ENCODE results near the gene GOLGA8B.
"Not testable (repeated sequence)": the region's sequence is repeated elsewhere in the genome, so short reads cannot be mapped to it uniquely, and the experiment has no call there.

The GOLGA8B gene

GRCh38 chr15:34598799-34599585, 15.5 kb upstream of the GOLGA8B start:
- DNase-seq (ENCODE audit: low read depth) = no peak

DNA sequence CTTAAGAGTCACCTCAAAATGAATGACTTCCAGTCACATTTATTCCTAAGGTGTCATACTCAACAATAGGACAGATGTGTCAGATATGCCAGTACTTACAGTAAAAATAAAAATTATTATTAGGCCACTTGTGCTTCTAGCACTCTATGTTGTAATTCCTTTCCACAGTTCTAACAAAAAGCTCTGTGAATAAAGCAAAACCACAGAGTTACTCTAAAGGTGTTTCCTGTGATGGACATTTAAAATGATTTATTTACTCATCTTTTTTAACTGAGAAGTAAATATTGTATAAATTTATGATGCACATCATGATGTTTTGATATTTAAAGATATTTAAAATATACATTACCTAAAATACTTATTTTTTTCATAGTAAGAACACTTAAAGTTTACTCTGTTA, 13.9 kb upstream of the GOLGA8B start:
- DNase-seq (ENCODE audit: low read depth) = no peak

DNA sequence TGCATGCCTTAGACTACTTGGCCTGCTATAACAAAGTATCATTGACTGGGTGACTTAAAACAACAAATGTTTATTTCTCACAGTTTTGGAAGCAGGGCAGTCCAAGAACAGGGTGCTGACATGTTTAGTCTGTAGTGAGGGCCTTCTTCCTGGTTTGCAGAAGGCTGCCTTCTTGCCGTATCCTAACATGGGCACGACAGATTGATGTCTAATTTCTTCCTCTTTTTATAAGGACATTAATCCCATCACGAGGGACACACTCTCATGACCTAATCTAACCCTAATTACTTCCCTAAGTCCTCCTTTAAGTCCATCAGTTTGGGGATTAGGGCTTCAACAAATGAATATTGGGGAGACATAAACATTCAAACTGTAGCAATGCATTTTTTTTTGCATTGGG, 10.9 kb upstream of the GOLGA8B start:
- no peak for DNase-seq (ENCODE audit: low read depth)

GRCh38 chr15:34591306-34591705, 7.9 kb upstream of the GOLGA8B start:
- no peak for DNase-seq (ENCODE audit: low read depth)

- peak; percentile 91 for DNase-seq (ENCODE audit: low read depth)
Observed at GRCh38 chr15:34588046-34588674, 4.7 kb upstream of the GOLGA8B start.

DNA sequence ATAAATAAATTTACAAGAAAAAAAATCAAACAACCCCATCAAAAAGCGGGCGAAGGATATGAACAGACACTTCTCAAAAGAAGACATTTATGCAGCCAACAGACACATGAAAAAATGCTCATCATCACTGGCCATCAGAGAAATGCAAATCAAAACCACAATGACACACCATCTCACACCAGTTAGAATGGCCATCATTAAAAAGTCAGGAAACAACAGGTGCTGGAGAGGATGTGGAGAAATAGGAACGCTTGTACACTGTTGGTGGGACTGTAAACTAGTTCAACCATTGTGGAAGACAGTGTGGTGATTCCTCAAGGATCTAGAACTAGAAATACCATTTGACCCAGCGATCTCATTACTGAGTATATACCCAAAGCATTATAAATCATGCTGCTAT, 2.5 kb upstream of the GOLGA8B start:
- not testable (repeated sequence) for DNase-seq (ENCODE audit: low read depth)

- no peak for DNase-seq (ENCODE audit: low read depth)
Observed at GRCh38 chr15:34584996-34585395, 1.5 kb upstream of the GOLGA8B start.

GRCh38 chr15:34584330-34584668, 848 bp upstream of the GOLGA8B start:
- no peak for DNase-seq (ENCODE audit: low read depth)

DNA sequence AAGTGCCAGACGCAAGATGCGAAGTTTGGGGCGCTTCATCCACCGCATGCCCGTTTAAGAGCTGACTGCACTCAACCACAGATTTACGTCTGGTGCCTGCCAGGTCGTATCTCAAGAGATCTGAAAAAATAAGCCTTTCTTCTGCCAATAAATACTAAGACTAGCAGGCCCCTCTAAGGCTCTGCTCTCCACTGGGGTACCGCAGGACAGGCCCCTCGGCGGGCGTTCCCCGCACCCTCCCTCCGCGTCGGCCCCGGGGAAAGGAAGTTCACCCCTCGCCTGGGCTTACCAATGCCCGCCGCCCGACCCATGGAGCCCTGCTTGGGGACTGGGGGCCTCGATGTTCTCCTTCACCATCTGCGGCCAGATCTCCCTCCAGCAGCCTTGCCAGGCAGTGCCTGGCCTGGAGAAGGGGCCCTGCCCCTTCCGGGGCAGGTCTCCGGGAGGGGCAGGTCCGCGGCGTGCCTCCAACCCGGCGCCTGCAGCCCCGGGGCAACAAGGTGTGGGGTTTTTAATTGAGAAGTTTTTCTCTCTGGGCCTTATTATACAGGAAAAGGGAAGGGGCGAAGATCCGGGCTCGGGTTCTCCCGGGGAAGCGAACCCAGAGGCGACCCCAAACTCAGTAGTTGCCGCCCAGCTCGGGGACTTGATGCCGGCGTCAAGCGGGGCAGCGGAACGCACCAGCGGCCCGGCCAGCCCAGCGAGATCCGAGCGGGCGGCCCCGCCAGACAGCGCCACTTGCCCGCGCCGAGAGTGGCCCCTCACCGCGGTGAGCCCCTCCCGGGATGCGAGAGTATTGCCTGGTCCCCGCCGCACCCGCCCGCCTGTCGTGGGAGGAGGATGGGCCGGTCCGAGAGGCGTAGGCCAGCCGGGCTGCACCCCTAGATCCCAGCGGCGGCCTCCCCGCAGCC, 735 bp downstream of the GOLGA8B start:
- no peak for DNase-seq (ENCODE audit: low read depth)

DNA sequence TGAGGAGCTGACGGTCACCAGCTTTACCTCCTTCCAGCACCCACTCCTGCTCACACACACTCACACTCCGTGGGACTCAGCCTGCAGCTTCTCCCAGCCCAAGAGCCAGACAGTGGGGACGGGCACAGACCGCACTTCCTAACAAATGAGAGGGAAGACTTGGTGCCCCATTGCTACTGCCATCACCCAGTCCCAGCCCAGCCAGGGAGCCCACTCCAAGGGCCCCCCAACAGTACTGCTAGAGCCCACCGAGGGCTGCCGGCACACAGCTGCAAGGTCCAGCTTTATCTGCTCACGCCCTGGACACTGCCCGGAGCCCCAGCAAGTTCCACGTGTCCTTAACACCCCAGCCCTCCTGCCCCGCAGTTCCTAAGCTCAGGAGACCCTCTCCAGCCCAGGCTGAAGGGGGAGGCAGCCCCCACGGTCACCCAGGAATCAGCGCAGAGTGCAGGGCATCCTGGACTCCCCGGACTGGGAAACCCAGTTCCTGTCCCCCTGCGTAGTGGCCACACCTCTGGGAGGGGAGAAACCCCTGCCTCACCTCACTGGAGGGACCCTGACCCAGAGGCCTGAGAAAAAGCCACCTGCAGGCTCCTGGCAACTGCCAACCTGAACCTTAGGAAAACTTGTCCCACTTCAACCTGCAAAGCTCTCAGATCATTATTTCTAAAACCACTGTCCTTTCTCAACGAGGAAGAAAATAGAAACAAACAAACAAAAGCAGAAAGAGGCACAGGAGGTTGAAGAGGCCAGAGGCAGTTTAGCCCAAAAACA, 1.6 kb downstream of the GOLGA8B start:
- DNase-seq (ENCODE audit: low read depth) = not testable (repeated sequence)

- no peak for DNase-seq (ENCODE audit: low read depth)
Observed at GRCh38 chr15:34581043-34581365, 2.4 kb downstream of the GOLGA8B start.

DNA sequence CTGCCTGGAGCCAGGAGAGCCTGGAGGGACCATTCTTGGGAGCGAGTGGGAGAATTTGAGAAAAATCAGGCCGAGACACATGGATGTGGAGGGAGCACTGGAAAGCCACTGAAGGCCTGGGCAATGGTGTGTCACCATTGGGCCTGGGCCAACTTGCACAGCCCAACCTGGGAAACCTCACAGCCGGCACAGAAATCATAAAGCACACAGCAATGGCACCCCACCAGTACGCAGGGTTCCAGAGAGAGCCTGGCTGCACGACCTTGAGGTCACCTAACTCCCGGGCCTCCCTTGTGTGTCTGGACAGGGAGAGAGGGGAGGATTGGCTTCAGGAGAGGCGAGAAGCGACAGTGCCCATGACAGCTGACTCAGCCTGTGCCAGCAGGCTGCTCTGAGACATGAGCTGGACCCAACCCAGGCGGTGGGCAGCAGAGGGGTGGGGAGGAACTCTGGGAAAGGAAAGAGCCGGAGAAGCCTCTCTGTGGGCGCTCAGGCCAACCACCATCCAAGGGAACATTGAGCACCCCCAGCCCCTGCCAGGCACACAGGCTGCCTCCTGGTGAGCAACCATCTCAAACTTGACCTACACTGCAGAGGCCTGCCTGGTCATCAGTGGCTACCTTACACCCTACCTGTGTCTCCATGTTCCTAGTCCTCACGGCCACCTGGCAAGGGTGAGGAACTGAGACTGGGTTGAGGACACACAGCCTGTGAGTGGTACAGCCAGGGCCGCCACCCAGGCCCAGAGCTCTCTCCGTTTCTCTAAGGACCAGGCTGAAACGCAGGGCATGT, 3.0 kb downstream of the GOLGA8B start:
- DNase-seq (ENCODE audit: low read depth) = not testable (repeated sequence)

DNA sequence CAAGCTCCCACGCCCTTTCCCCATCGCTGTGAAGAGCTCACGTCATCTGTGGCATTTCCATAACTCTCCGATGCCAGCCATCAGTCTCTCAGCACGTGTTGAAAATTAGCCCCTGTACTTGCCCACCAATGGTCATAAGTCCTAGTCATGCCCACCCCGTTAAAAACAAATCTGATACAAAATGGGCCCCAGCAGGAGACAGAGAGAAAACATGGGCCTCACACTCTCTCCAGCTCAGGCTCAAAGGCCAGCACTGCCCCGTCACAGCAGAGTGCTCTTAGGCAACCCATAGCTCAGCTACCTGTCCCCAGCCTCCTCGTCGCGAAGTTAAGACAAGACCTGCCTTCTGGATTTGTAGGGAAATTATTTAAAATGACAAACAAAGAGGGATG, 5.2 kb downstream of the GOLGA8B start:
- no peak for DNase-seq (ENCODE audit: low read depth)

DNA sequence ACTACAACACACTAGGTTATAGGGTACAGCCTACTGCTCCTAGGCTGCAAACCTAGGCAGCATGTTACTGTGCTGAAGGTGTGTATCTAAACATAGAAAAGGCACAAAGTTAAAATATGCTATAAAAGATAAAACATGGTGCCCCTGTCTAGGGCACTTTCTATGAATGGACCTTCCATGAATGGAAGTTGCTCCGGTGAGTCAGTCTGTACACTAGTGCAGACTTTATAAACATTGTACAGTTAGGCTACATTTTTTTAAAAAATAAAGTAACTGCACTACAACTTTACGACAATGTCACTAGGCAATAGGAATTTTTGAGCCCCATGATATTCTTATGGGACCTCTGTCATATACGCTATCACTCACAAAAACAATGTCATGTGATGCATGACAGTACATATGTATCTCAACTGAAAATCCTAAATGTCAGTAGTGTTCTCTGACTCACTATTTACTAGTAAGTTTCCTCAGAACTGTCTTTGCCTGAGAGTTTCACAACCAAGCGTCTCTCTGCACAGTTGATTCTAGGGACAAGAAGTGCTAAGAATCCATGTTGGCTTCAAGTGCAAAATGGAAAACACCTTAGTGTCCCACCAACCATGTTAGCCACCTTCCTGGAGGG, 5.7 kb downstream of the GOLGA8B start:
- DNase-seq (ENCODE audit: low read depth) = not testable (repeated sequence)

DNA sequence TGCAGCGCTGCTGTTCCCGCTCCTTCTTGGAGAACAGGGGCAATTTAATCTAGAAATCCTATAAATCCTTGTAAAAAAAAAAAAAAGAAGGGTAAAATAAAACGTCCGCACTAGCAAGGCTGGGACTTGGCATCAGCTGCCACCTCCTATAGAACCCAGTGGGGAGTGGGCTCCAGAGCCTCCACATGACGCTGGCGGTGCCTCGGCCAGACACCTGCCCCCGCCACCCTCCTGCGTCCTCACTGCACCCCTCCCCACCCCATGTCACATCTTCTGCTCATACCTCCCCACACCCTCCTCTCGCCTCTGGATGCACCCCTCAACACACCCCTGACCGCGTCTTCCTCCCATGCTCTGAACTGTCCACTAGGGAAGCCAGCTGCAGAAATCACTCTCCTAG, 8.4 kb downstream of the GOLGA8B start:
- DNase-seq (ENCODE audit: low read depth) = not testable (repeated sequence)

- DNase-seq (ENCODE audit: low read depth) = not testable (repeated sequence)
Observed at GRCh38 chr15:34572921-34573320, 10.5 kb downstream of the GOLGA8B start.

DNA sequence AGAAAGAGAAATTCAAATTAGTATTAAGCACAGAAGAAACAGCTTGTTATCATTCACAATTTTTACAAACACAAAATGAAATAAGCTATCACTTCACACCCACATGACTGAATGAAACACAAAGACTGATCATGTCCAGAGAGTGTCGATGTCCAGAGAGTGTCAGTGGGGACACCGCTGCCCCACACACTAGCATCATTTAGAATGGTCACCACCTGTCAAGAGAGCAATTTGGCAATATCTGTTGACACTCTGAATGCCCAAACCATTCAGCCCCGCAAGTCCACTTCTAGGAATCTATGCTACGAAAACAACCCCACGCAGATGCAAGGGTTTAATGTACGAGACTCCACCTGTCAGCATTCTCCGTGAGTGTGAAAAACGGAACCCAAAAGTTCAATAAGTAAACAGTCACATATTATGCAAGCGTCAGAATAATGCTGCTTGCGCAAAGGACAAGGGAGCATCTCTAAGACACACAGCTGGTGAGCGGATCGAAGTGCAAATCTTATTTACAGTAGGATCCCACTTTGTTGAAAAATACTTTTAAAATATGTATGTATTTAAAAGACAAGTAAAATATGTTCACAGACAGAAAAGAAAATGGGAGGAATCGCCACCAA, 11.3 kb downstream of the GOLGA8B start:
- DNase-seq (ENCODE audit: low read depth) = not testable (repeated sequence)

DNA sequence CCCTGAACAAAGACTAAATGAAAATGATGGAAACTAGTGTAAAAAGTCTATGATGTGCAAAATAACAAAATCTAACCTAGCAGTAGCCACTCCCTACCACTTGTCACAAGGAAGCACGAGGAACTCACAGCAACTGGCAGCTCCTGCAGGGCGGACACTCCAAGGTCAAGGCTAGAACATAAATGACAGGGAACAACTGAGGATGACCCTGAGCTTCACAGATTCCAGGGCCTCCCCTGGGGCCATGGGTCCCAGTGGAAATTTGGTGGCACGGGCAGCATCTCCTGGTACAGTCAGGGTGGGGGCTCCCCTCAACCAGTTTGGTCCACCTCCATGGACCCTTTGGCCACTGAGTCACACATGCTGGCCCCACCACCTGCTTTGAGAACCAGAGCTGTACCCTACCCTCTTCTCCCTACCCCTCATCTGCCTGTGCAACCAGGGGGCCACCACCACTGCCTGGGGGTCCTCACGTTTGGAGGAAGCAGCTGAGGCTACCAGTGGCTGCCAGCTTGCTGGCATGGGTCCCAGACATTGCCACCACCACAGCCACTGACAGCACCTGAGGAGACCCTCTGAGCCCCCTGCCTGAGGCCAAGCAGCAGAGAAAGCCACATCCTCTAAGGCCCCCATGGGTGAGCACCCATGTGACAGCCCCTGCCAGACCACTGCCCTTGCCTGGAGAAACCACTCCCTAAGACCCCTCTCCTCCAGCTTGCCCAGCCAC, 13.6 kb downstream of the GOLGA8B start:
- not testable (repeated sequence) for DNase-seq (ENCODE audit: low read depth)

DNA sequence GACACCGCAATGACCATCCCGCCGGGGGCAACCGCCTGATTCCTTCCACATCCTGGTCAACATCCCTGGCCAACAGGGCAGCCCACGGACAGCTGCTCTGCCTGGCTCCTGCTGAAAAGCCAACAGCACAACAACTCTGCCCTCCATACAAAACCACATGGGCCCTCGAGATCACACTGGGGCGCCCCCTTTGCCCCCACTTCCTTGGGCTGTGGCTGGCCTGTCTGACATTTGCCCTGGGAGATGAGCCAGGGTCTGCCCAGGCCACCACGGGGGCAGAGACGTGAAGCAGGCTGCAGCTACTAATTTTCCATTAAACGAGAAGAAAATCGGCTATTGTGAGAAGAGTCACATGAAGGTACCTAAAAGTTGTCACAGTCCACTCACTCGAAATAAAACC, 16.3 kb downstream of the GOLGA8B start:
- DNase-seq (ENCODE audit: low read depth) = not testable (repeated sequence)

GRCh38 chr15:34564711-34565110, 18.7 kb downstream of the GOLGA8B start:
- not testable (repeated sequence) for DNase-seq (ENCODE audit: low read depth)
